Nucleus accumbens (tissue), 56 donors: ENCODE results near the gene CCDC40.
"Not testable (repeated sequence)": the region's sequence is repeated elsewhere in the genome, so short reads cannot be mapped to it uniquely, and the experiment has no call there.

Experiments used
- DNase-seq, 56 donors: peaks; one replicate each; lab custom pipeline; 2025; lab: John Stamatoyannopoulos, UW

Gene CCDC40

GRCh38 chr17:80043963-80044362 is 7.5 kb downstream of the CCDC40 start:
- no peak for DNase-seq

GRCh38 chr17:80045703-80046102 is 9.3 kb downstream of the CCDC40 start:
- DNase-seq = no peak

- not testable (repeated sequence) for DNase-seq
These were observed 10.3 kb downstream of the CCDC40 start for GRCh38 chr17:80046709-80047108.

- DNase-seq = no peak
These were observed 10.7 kb downstream of the CCDC40 start for GRCh38 chr17:80047176-80047575.

- no peak for DNase-seq
These were observed 13.5 kb downstream of the CCDC40 start for GRCh38 chr17:80049986-80050385.

- no peak for DNase-seq
These were observed 14.3 kb downstream of the CCDC40 start for GRCh38 chr17:80050706-80051105.

- no peak for DNase-seq
These were observed 15.2 kb downstream of the CCDC40 start for GRCh38 chr17:80051681-80052080.

GRCh38 chr17:80053102-80053501 is 16.7 kb downstream of the CCDC40 start:
- no peak for DNase-seq

- no peak for DNase-seq
These were observed 19.2 kb downstream of the CCDC40 start for GRCh38 chr17:80055597-80055996.

GRCh38 chr17:80058311-80058955 is 22.0 kb downstream of the CCDC40 start:
- no peak for DNase-seq

GRCh38 chr17:80060644-80061043 is 24.2 kb downstream of the CCDC40 start:
- DNase-seq = no peak

- DNase-seq = no peak
These were observed 25.0 kb downstream of the CCDC40 start for GRCh38 chr17:80061421-80061820.

GRCh38 chr17:80063830-80064585 is 27.6 kb downstream of the CCDC40 start:
- DNase-seq = peak in 8 of 56 donors; percentile 2 to 49 (median 34)

GRCh38 chr17:80064696-80065095 is 28.3 kb downstream of the CCDC40 start:
- DNase-seq = no peak

- DNase-seq = no peak
These were observed 29.2 kb downstream of the CCDC40 start for GRCh38 chr17:80065478-80066170.

- DNase-seq = no peak
These were observed 31.0 kb downstream of the CCDC40 start for GRCh38 chr17:80067393-80067986.

- DNase-seq = no peak
These were observed 32.1 kb downstream of the CCDC40 start for GRCh38 chr17:80068301-80069222.

GRCh38 chr17:80070375-80071115 is 34.1 kb downstream of the CCDC40 start:
- DNase-seq = no peak

- peak in 35 of 56 donors; percentile 10 to 68 (median 37) for DNase-seq
These were observed 34.8 kb downstream of the CCDC40 start for GRCh38 chr17:80071116-80071841.
